GM12874 (cell line): ENCODE measurements around the gene STARD7.

ENCODE experiments used
- CTCF ChIP-seq: IDR thresholded peaks from 2 replicates; pipeline ENCODE4 v1.5.1; 2011; ENCODE audit warnings: low read depth, mild to moderate bottlenecking, control low read depth, low read length, moderate library complexity; ENCODE audit not compliant: insufficient read depth

The STARD7 gene

DNA sequence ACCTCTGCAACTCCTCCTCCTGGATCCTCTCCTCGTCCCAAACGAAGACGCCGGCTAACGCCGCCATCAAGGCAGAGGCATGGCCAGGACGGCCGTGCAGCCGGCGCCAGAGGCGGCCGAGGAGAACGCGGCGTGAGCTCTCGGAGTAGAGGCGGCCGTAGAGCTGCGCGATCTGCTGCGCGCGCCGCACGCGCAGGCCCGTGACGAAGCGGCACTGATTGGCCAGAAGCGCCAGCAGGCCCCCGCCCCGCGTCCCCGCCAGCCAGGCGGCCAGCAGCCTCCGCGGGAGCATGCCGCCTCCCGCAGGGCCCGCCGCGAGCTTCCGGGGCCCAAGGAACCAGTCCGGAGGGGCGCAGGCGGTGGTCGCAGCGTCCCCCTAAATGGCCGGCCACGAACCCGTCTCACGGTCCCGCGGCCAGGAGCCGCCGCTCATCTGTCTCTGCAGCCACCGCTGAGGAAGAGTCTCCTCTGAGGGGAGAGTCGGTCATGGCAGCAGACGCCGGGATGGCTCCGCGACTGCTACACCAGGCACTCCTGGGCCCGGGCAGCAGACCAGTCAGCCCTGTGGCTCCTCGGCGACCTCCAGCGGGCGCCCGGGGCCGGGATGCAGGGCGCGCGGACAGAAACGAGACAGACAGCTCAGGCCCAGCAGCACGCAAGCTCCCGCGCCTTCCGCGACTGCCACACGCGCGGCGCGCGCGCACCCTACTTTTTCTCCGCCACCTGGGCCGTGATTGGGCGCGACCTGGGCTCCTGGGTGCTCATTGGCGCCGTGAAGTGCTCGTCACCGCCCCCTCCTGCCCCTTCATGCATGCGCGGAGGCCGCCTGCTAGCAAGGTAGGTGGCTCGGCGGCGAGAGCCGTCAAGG, at the start of gene STARD7:
STARD7 (minus strand) TSS at position 685 of the 868 bp plus-strand sequence; CDS start at position 292, 393 bp downstream.
- TF ChIP-seq CTCF: peak; percentile 4; the same call in 1 of the 2 replicates

DNA sequence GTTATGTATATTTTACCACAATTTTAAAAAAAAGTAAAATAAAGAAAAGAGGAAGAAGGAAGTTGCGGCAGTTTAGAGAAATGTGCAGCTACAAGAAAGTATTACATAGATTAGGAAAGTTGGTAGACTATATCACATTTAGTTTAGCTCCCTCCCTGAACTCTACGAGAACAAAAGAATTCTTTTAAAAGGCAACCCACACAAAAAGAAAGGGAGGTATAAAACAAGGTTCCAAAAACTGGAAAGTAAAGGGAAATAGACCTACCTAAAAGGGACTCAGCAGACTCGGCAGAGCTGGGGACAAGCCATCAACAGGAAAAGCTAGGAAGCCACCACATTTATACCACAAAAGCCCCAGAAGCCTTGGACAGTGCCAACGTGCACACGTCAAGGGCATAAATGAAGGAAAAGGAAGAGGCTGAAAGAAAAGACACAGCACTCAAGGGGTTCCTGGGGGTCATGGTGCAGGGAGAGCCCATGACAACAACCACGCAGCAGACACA, 48.0 kb upstream of the STARD7 start:
- no peak for TF ChIP-seq CTCF

DNA sequence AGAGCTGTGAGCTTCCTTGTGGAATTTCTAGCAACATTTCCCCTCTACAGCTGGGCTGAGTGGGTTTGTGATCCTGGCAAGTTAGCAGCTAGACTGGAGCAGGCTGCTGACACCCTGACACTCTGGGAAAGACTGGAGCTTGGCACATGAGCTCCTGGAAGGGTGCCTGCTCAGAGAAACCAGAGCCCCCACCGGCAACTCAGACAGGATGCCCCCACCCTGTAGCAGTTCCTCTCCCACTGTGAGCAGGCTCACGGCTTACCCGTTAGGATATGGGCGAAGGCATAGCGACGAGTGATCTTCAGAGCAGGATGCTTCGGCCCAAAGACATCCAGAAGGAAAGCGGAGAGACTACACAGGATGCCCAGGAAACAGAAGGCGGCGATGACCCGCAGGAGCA, 45.9 kb upstream of the STARD7 start:
- TF ChIP-seq CTCF: no peak

- TF ChIP-seq CTCF: no peak
These were observed 44.4 kb upstream of the STARD7 start for GRCh38 chr2:96253006-96253405.

GRCh38 chr2:96252526-96252925, 43.9 kb upstream of the STARD7 start:
- TF ChIP-seq CTCF: no peak

DNA sequence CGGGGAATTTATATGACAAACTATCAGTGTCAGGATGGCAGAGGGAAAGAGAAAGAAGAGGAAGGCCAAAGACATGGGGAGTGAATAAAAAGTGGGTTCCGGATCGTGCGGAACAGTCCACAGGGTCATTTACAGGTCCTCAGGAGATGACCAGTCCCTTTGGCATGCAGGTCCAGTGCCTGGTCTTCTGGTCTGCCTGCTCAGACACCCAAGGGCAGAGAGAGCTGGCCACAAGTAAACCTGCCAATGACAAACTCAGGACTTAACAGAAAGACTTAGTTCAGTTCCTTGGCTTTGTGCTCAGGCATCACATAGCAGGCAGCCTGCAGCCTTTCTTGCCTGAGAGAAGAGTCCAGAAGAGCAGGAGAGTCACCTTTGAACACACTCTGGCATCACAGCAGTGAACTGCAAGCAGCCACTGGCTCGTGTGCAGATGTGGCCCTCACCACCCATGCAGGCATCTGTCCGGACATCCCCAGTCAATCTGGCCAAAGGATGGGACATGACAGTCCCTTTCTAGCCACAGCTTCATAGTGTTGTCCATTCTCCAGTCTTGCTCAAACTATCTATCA, 43.2 kb upstream of the STARD7 start:
- TF ChIP-seq CTCF: no peak

DNA sequence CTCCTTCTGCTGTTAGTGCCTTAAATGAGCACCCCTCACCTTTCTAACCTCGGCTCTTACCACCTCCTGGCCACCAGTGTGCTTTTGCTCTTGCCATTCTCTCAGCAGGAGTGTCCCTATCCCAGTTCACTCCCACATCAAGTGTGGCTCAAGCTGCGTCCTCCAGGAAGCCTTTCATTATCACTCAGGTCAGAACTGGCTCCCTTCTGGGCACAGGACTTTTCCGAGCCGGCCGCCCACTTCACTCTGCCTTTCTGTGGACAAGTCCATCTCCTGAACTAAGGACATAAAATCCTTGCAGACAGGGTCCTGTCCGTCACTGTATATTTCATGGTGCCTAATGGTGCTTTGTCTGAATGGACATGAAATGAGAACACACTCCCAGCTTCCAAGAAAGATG, 41.6 kb upstream of the STARD7 start:
- no peak for TF ChIP-seq CTCF
